BE2C (cell line): ENCODE data around the gene TBC1D3B.
"Not testable (repeated sequence)": the region's sequence is repeated elsewhere in the genome, so short reads cannot be mapped to it uniquely, and the experiment has no call there.

ENCODE experiments used
- DNase-seq: peaks from one replicate; pipeline ENCODE4 v3.0.0-alpha.2; 2020
- H3K27me3 ChIP-seq: fragments of 250-450 bp; sonication (Bioruptor Pico); 2 replicates; pipeline ENCODE4 v1.5.1; 2020; ENCODE audit warnings: mild to moderate bottlenecking
- H3K36me3 ChIP-seq: fragments of 250-450 bp; sonication (Bioruptor Pico); 2 replicates; pipeline ENCODE4 v1.5.1; 2020; ENCODE audit warnings: mild to moderate bottlenecking
- H3K4me1 ChIP-seq: fragments of 250-450 bp; sonication (Bioruptor Pico); 2 replicates; pipeline ENCODE4 v1.5.1; 2020
- H3K4me3 ChIP-seq: 2 replicates; pipeline ENCODE4 v1.5.1; 2011; ENCODE audit warnings: low read depth, low read length
- H3K9me3 ChIP-seq: fragments of 250-450 bp; sonication (Bioruptor Pico); 2 replicates; pipeline ENCODE4 v1.5.1; 2020
- TF ChIP-seq, protein P1 (sequence below): IDR thresholded peaks from 2 replicates; pipeline ENCODE4 v1.5.1; 2012; ENCODE audit warnings: mild to moderate bottlenecking, low read depth, low read length

The TBC1D3B gene

DNA sequence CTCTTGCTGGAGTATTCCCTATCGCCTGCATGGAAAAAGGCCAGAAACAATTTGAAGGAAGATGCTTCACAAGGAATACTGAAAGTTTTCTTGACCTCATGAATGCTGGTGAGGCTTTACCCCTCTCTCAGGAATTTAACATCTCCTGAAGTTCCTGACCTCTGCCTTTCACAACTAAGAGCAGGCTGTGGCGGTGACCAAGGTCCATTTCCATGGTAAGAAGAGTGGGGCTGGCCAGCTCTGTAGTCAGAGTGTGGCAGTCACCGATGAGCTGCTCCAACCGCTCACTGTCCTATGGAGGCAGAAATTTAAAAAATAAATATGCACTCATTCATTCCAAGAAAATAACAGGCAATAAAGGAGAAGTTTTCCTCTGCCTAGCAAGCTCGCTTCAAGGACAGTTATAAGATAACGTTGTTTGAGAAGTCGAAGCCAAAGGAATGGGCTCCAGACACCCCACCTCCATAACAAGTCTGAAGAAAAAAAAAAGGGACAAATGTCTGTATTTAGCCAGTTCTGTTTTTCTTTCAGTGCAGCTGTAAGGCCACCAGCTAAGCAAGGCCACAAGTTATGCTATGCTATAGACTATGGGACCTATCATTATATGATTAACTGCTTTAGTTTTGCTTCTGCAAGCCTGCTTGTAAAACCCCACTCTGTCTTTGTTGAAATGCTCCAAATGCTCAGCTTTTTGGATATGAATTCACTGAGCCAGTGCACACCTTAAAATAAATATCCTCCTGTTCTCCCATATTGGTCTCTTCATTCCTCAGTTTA lies 28.5 kb upstream of the TBC1D3B start:
- Histone ChIP-seq H3K4me1 (no peaks in the 10 kb centered on the region), H3K9me3 (no peaks in the 10 kb centered on the region), H3K36me3 (no peaks in the 10 kb centered on the region), H3K4me3 (no peak overlapping the region), H3K27me3 (peaks cover 27% of the 10 kb centered on the region)
- no peak for DNase-seq
- TF ChIP-seq, protein P1, sequence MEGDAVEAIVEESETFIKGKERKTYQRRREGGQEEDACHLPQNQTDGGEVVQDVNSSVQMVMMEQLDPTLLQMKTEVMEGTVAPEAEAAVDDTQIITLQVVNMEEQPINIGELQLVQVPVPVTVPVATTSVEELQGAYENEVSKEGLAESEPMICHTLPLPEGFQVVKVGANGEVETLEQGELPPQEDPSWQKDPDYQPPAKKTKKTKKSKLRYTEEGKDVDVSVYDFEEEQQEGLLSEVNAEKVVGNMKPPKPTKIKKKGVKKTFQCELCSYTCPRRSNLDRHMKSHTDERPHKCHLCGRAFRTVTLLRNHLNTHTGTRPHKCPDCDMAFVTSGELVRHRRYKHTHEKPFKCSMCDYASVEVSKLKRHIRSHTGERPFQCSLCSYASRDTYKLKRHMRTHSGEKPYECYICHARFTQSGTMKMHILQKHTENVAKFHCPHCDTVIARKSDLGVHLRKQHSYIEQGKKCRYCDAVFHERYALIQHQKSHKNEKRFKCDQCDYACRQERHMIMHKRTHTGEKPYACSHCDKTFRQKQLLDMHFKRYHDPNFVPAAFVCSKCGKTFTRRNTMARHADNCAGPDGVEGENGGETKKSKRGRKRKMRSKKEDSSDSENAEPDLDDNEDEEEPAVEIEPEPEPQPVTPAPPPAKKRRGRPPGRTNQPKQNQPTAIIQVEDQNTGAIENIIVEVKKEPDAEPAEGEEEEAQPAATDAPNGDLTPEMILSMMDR: no peak

DNA sequence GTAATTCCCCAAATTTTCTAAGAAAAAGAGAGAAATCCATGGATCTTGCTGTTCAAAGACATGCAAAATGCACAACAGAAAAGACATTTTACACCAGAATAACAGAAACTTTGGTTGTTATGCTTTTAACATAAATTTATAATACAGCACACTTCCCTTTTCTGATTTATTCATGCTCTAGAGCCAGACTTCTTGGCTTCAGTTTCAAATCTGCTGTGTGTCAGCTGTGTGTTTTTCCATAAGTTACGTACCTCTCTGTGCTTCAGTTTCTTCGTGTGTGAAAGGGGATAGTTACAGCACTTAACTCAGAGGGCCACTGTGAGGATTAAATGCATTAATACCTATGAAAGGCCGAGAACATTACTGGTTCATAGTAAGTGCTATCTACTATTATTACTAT lies 26.9 kb upstream of the TBC1D3B start:
- Histone ChIP-seq H3K36me3 (no peaks in the 10 kb centered on the region), H3K4me1 (no peaks in the 10 kb centered on the region)
- TF ChIP-seq, protein P1: no peak

DNA sequence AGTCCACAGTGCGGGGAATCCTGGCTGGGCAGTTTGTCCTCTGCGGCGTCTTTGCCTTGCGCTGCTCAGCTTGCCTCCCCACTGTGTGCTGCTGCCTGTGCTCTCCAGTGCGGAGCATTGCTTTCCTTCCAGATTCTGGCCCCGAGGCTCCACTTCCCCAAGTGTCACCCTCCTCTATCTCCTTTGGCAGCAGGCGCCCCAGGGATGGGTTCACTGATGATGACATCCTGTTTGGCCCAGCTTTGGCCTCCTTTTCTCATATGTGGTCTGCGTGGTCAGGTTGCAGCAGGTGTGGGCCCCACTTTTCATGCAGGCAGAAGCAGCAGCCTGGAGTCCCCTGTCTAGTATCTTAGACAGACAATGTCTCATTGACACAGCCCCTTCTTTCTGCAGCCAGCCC lies 25.1 kb upstream of the TBC1D3B start:
- not testable (repeated sequence) for H3K4me3 ChIP-seq, H3K9me3 ChIP-seq, DNase-seq, H3K36me3 ChIP-seq, H3K4me1 ChIP-seq
- H3K27me3 ChIP-seq: peaks cover 38% of the 10 kb centered on the region

More for the DNA sequence above, 26.9 kb upstream of the TBC1D3B start:
- no peaks in the 10 kb centered on the region for H3K9me3 ChIP-seq
- no peak for DNase-seq
- peaks cover 31% of the 10 kb centered on the region for H3K27me3 ChIP-seq
- H3K4me3 ChIP-seq: no peak overlapping the region

DNA sequence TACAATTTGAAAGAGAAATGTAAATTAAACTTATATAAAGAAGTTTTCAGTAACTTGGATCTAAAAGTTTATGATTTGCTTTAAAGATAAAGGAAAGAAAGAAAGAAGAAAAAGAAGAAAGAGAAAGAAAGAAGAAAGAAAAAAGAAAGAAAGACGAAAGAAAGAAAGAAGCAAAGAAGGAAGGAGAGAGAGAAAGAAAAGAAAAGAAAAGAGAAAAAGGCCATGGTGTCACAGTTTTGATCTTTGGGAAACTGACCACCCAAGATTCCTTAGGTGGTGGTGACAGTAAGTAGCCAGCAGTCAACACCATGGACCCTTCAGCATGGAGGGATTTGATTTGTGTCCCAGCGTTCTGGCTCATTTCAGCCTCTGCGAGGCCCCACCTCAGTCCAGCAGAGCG lies 24.7 kb upstream of the TBC1D3B start:
- DNase-seq, H3K4me3 ChIP-seq, H3K4me1 ChIP-seq, H3K36me3 ChIP-seq, H3K9me3 ChIP-seq: not testable (repeated sequence)
- H3K27me3 ChIP-seq: peaks cover 40% of the 10 kb centered on the region

DNA sequence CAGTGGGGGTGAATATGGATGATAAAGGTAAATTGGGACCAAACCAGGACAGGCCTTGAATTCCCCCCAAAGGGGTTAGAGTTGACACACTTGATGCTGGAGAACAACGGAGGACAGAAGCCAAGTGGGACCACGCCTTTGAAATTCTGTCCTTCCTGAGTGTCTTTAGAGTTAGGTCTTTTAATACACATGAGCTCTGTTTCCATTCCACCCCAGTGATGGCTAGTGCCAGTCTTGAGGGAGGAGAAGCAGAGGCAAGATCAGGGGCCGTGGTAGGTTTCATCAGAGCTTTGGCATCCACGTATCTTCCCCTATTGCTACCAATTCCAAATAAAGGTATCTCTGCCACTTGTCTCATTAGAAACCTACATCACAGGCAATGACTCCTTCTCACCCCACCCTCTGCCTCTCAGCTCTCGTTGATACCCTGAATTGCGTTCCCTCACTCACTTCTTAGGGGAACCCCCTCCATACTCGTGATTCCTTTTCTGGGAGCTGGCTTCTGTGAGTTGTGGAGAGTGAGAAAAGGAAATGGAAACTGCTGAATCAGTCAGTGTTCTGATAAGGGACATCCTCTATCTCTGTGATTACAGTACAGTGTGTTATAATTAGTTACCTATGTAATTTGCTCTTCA lies 22.5 kb upstream of the TBC1D3B start:
- no peaks in the 10 kb centered on the region for H3K9me3 ChIP-seq
- H3K4me3 ChIP-seq: no peak overlapping the region
- DNase-seq: no peak
- no peaks in the 10 kb centered on the region for H3K36me3 ChIP-seq
- TF ChIP-seq, protein P1: no peak
- no peaks in the 10 kb centered on the region for H3K4me1 ChIP-seq
- peaks cover 43% of the 10 kb centered on the region for H3K27me3 ChIP-seq

DNA sequence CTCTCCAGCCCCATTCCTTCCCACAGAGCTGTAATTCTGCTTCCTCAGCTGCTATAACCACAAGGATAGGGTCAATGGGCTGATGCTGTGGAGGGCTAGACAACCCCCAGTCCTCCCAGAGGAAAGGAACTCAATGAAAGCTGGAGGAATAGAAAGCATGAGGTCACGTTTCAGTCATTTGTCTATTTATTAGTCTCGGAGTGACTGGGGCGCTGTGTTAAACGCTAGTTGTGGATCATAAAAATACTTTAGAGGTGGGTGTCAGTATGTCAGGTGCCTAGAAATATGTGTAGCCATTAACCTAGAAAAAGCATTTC lies 20.9 kb upstream of the TBC1D3B start:
- TF ChIP-seq, protein P1: no peak
- H3K4me3 ChIP-seq: no peak overlapping the region
- no peaks in the 10 kb centered on the region for H3K36me3 ChIP-seq
- H3K4me1 ChIP-seq: no peaks in the 10 kb centered on the region
- no peaks in the 10 kb centered on the region for H3K9me3 ChIP-seq
- DNase-seq: no peak
- H3K27me3 ChIP-seq: peaks cover 36% of the 10 kb centered on the region

DNA sequence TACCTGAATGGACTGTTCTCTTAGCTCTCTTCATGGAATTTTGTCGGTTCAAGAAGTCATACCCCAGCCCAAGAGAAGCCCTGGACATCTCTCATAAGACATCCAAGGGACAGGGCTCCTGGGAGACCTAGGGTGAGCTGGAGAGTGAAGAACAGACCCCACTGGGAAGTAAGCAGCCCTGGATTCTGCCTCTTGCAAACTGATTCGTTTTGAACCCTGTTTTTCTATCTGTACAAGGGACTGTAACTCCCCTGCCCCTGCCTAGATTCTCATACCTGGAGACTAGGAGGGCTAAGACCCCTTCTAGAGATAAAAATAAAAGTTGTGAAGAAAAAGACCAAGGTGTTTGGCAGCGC lies 19.7 kb upstream of the TBC1D3B start:
- Histone ChIP-seq H3K36me3 (no peaks in the 10 kb centered on the region), H3K4me3 (no peak overlapping the region), H3K27me3 (peaks cover 38% of the 10 kb centered on the region), H3K4me1 (no peaks in the 10 kb centered on the region), H3K9me3 (no peaks in the 10 kb centered on the region)
- no peak for DNase-seq
- TF ChIP-seq, protein P1: no peak
